GM15510 (cell line): ENCODE measurements around the gene CPNE4.

ENCODE experiments used
- POLR2A ChIP-seq: IDR thresholded peaks from 3 replicates; pipeline ENCODE4 v1.6.1; 2011; ENCODE audit warnings: borderline replicate concordance; ENCODE audit not compliant: insufficient read length; ENCODE audit errors: extremely low read depth

CPNE4 gene

DNA sequence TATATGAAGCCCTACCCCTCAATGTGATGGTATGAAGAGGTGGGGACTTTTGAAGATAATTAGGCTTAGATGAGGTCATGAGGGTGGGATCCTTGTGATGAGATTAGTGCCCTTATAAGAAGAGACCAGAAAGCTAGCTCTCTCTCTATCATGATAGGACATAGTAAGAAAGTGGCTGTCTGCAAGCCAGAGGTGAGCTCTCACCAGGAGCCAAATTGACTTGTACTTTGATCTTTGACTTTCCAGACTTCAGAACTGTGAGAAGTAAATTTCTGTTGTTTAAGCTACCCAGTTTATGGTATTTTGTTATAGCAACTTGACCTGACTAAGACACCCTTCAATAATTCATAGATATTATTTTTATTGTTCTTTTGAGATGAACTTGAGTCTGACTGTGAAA lies 502.2 kb downstream of the CPNE4 start:
- TF ChIP-seq POLR2A, result no peak

GRCh38 chr3:131530843-131531242 lies 504.0 kb downstream of the CPNE4 start:
- TF ChIP-seq POLR2A, result no peak

- no peak for TF ChIP-seq POLR2A
These were observed 504.4 kb downstream of the CPNE4 start for GRCh38 chr3:131530388-131530787.

DNA sequence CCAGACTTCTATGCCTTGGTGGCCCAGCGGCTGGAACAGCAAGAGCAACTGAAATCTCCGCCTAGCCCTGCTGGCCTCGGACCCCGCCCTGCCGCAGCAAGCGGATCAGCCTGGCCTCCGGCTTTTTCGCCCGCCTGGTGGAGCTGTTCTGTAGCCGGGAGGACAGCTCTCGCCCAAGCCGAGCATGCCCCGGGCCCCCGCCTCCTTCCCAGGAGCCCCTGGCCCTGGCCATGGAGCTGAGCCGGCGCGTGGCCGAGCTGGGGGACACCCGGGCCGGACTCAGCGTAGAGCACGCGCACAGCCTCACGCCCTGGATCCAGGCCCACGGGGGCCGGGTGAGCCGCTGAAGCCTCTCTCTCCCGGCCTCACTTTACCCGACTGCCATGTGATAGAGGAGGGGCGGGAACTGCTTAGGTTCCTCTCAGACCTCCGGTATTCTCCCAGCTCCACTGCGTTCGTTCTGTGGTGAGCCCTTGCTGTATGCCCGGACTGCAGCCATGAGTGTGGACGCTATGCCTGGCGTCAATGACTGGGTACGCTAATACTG lies 507.9 kb downstream of the CPNE4 start:
- no peak for TF ChIP-seq POLR2A

DNA sequence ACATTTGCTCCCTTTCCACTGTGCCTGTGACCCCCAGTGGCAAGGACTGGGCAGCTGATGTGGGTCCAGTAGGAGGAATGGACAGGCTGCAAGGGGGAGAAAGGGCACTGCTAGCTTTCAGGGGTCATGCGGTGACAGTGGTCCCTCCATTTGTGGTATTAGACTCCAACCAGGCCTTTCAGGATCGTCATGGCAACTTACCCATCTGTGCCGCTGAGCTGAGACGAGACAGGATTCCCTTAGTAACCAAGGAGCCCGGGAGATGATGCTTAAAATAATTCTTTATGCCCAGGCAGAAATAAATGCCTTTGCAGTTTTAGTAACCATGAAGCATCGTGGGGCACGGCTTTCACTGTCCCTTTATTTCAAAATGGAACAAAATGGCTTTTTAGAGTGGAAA lies 516.1 kb downstream of the CPNE4 start:
- no peak for TF ChIP-seq POLR2A

GRCh38 chr3:131505421-131505820 lies 529.4 kb downstream of the CPNE4 start:
- no peak for TF ChIP-seq POLR2A

DNA sequence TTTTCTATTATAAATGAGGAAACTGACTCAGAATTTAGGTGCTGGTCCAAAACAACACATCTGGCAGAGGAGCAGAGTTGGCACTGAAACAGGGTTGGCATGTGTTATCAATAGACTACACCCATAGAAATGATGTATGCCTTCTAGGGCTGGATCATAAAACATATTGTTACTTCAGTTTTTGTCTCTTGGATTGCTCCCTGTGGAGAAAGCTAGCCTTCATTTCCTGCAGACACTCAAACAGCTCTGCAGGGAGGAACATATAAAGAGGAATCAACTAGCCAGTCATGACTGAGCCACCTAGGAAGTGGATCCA lies 531.5 kb downstream of the CPNE4 start:
- TF ChIP-seq POLR2A, result no peak

GRCh38 chr3:131502530-131503319 lies 532.1 kb downstream of the CPNE4 start, which contains the start of gene MRPL3:
Gene MRPL3 (minus strand): TSS chr3:131502971. CDS start chr3:131502821, 150 bp downstream.
- TF ChIP-seq POLR2A, result peak; percentile 64

DNA sequence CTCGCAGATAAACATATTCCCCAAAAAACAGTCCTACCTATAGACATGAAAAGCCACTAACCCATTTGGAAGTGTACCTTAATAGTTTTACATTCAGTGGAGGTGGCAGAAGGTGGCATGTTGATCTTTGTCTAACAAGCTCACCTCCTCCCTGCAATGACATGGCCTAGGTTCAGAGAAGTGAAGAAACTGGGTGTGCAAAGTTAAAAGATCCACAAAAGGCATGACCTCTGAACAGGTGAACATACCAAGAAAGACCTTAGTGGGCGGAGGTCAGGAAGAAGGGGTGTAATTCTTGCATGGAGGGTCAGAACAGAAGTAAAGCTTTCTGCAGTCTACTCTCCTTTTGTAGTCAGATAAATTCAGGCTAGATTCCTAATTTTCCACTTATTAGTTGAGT lies 532.9 kb downstream of the CPNE4 start:
- no peak for TF ChIP-seq POLR2A

DNA sequence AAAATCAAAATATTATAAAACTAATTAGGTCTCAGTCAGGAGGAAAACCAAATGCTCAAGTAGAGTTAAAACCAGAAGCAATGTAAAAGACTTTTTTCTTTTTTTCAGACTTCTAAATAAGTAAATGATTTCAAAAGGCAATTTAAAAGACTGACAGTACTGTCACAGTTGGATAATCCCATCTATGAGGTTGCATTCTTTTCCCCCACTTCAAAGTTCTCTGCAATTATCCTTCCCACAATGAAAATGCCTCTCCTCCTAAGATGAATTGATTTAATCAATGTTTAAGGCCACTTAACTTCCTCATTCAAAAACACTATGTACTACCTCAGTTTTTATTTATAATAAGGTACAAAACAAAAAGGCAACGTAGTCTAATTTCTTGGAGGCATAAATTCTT lies 540.1 kb downstream of the CPNE4 start:
- no peak for TF ChIP-seq POLR2A

DNA sequence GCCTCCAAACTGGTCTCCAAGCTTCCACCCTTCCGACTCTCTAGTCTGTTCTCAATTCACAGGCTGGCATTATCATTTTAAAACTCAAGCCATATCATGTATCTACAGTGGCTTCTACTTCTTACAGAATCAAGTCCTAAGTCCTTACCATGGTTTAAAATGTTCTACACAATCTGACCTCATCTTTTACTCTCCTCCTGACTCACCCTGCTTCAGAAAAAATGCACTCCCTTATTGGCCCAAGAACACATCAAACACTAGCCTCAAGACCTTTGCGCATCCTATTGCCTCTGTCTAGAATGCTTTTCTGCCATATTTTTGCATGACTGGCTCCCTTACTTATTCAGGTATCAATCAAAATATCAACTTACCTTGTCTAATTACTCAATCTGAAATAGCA lies 543.0 kb downstream of the CPNE4 start:
- TF ChIP-seq POLR2A, result no peak

DNA sequence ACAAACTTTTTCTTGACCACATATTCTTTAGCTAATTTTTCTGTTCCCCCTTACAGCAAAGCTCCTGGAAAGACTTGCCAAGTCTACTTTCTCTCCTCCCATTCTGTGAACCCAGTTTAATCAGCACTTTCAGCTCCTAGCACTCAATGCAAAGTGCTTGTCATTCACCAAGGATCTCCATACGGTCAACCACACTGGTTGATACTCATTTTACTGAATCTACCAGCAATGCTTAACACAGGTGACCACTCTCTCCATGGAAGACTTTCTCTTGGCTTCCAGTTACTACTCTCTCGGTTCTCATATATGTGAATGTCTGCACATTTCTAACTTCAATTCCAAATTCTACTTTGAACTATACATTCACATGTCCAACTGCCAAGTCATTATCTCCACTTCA lies 543.7 kb downstream of the CPNE4 start:
- TF ChIP-seq POLR2A, result no peak

GRCh38 chr3:131485119-131485518 lies 549.7 kb downstream of the CPNE4 start:
- no peak for TF ChIP-seq POLR2A

DNA sequence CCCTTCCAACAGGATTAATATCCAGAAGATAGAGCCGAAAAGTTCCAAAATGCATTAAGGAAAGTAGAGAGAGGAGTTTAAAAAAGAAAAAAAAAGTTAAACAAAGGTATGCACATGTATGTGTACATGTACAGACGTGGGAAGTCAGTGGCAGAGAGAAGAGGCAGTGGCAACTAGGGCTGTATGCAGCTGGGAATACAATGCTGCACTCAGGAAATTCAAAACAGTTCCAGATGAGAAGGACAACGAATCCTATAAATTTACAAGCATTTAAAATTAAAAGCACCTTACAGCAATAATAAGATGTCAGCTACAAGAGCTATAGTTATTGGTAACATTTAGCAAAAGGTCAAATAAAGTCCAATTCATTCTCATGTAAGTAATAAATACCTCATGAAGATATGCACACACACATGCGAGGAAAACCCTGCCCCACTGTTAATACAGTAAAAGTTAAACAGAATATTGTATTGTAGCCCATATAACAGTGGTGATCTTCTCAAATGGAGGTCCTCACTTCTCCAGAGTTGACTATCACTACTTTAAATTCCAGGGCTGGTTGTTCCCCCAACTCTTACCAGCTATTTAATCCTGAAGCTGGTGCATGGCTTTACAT lies 550.2 kb downstream of the CPNE4 start:
- no peak for TF ChIP-seq POLR2A
